Fibroblast of skin of left biceps (primary cell): ENCODE results near the gene KDM4B.

ENCODE experiments used
- DNase-seq, 2 experiments: peaks; one replicate each; pipeline ENCODE4 v3.0.0-alpha.2; 2013; ENCODE audit warnings: low read depth in 2 of 2

KDM4B gene

GRCh38 chr19:5122671-5123409 is 153.9 kb downstream of the KDM4B start:
- no peak for DNase-seq

- no peak for DNase-seq
These were observed 154.7 kb downstream of the KDM4B start for GRCh38 chr19:5123646-5124045.

DNA sequence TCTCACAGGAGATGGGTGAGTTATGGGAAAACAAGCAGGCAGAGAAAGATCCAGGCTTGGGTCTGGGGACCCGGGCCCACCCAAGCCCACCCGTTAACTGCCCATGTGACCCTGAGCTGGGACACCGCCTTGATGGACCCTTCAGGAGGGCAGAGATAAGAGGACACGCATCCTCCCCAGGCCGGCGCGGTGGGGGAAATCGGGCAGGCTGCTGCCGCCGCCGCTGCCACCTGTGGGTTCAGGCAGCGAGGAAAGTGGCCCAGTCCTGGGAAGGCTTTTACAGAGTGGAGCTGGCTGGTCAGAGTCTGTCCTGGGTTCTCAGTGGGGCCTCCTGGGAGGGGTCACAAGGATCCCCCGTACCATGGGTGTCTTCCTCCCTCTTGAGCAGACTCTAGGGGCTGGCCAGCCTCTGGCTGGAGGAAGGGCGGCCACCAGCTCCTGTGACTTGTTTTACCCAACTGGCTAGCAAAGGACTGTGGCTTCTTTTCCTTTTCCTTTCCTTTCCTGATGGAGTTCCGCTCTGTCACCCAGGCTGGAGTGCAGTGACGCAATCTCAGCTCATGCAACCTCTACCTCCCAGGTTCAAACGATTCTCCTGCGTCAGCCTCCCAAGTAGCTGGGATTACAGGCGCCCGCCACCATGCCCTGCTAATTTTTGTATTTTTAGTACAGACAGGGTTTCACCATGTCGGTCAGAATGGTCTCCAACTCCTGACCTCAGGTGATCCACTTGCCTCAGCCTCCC is 155.4 kb downstream of the KDM4B start:
- DNase-seq: no peak

DNA sequence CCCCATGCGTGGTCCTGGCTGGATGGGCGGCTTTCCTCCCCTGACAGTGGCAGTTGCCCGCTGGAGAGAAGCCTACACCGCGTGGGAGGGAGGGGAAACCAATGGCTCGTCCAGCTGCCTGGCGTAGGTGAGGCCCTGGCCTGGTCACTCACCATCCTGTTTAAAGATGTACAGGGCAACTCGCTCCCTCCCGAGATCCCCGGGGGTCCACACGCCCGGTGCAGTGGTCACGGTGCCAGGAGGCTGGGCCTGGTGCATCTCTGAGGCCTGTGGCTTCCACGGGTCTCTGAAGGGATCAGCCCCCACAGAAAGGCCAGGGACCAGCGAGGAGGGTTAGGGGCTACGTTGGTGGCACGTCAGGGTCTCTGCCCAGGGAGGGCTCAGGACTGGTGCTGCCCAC is 156.5 kb downstream of the KDM4B start:
- DNase-seq: no peak

GRCh38 chr19:5125797-5126497 is 157.0 kb downstream of the KDM4B start:
- DNase-seq: no peak

- no peak for DNase-seq
These were observed 157.7 kb downstream of the KDM4B start for GRCh38 chr19:5126498-5127223.

DNA sequence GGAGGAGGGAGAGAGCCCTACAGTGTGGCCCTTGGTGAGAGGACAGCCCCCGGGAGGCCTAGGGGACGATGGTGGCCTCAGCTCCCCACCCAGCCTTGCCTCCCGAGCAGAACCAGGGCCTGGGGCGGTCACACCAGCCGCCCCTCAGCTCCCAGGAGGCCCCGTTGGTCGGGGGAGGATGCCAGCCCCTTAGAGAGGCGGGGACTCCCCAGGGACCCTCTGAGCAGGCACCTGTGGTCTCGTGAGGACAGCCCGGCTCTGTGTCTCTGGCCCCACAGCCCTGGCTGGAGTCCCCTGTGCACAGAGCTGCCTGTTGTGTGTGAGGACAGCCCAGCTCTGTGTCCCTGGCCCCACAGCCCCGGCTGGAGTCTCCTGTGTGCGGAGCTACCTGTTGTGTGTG is 158.8 kb downstream of the KDM4B start:
- DNase-seq: no peak

GRCh38 chr19:5128251-5128935 is 159.5 kb downstream of the KDM4B start:
- DNase-seq: peak in 1 of 2 experiments; percentile 4

DNA sequence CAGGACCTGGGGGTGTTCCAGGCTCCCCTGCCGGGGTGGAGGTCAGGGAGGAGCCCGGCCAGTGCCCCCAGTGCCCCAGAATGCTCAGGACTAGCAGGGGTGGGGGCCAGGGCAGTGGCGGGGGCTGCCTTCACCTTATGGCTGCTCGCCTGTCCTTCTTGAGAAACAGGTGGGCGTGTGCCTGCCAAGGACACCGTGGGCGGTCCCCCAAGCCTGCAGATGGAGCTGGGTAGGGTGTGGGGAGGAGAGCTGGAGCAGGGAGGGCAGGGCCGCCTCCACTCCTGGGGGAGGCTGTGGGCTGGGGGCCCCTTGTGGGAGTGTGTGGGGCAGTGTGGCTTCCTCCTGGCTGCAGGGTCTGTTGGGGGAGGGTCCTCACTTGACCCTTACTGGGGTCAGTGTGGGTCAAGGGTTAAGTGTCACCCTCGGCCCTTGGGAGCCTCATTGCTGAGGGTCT is 160.1 kb downstream of the KDM4B start:
- no peak for DNase-seq

DNA sequence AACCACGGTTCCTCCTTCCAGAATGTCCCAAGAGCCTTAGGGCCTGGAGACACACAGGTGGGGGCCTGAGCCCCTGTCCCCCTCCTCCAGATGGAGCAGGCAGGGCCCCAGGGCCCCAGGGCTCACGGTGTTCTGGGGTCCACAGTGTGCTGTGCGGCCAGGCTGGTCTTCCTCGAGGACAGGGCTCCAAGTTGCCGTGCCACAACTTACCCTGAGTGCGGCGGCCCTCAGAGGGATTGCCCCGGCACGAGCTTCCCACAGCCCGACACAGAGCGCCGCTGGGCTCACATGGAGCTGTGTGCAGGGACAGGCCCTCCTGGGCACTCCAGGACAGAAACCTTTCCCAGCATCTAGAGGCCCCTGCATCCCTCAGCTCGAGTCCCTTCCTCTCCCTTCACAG is 160.8 kb downstream of the KDM4B start:
- DNase-seq: no peak

- DNase-seq: no peak
These were observed 161.6 kb downstream of the KDM4B start for GRCh38 chr19:5130371-5131030.

- DNase-seq: no peak
These were observed 162.2 kb downstream of the KDM4B start for GRCh38 chr19:5131031-5131505.

GRCh38 chr19:5131506-5132205 is 162.7 kb downstream of the KDM4B start:
- no peak for DNase-seq

- DNase-seq: no peak
These were observed 163.3 kb downstream of the KDM4B start for GRCh38 chr19:5132206-5132560.

DNA sequence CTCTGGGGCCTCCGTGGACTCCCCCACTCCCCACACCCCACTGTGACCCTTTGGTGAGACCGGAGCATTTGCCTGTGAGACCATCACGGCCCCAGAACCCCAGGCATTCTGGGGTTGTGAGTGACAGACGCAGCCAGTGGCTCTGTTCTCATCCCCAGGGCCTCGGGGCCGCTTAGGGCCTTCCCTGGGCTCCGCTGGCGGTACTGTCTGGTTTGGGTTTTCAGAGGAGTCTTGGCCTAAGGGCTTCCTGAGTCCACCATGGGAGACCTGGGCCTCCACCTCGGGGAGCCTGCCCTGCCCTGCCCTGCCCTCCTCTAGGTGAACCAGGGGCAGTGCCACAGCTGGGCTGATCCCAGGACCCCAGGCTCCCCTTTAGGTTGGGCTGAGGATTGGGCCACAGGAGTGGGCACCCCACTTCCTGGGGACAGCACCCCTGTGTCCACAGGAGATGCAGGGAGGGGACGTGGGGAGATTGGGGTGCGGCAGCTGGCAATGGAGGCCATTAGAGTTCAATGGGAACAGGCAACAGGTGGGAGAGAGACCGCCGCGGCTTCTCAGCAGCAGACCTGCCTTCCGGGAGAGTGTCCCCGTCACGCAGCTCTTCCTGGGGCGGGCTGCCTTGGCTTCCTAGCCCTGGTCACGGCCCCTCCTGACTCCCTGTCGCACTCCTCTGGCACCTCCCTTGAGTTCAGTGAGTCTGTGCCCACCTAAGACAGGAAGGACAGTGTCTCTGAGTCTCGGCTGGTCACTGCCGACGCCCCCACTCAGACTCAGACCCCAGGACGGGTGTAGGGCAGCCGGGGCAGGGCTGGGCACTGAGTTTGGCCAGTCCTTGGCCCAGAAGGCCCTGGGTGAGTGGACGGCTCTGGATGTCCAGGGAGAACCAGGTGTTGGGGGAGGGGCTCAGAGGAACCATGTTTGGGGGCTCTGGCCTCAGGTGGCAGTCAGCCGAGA is 164.1 kb downstream of the KDM4B start:
- DNase-seq: no peak

DNA sequence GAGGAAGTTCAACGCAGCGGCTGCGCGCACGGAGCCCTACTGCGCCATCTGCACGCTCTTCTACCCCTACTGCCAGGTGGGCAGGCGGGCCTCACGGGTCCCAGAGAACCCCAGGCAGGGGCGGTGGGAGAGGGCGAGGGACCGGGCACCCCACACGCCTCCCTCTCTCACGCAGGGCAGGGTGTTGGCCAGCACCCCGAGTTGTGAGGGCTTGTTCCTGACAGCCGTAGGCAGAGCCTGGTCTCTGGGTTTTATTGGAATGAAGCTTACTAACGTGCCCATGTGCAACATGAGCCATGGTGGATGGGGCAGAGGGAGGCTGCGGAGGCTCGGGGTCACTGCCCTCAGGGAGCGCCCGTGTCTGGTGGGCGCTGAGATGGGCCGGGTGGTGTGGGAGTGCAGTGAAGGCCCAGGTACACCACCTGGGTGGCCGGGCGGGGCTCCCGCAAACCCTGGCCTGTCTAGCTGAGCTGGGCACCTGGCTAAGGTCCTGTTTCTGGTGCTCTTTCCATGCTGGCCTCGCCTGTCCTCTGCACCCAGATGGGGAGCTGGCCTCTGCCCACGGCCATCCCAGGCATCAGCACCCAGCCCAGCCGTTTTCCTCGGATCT is 165.2 kb downstream of the KDM4B start:
- no peak for DNase-seq

DNA sequence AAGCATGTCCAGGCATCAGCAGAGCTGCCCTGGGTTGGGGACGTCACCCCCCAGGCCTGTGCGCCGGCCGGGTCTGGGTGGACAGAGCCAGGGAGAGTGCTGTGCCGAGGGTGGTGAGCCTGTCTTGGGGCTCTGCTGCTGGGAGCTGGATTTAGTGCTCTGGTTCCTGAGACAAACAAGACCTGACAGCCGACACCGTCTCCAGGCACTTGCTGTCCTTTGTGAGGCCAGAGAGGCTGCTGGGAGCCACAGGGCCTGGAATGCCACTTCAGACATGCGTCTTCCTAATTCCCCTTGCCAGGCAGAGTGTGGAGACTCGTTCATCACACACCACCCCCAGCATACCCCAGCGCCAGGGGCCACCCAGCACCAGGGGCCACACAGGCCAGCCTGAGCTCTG is 165.8 kb downstream of the KDM4B start:
- DNase-seq: no peak

GRCh38 chr19:5136073-5136855 is 167.4 kb downstream of the KDM4B start:
- no peak for DNase-seq
